Natural killer cell (primary cell): ENCODE results near the gene DAPK2. TPM values are rescaled to one million over a fixed set of nuclear protein-coding genes. Genes with fewer than 3 reads are reported as not detected.

Source experiments
- ATAC-seq, 3 donors: fragments of 150-1000 bp in 2 of 3; fragments of 200-7000 bp in 1 of 3; cut with Tn5 transposase; 1 replicate in 1 of 3; 2 replicates in 2 of 3; pipeline ENCODE4 v1.10.0; 2021; ENCODE audit warnings: mild to moderate bottlenecking in 2 of 3, moderate library complexity in 2 of 3
- DNase-seq, 2 donors: peaks; one replicate each; pipeline versions ENCODE4 v3.0.0 to v3.0.0-alpha.2; 2013 to 2021; ENCODE audit warnings: mixed read lengths in 1 of 2
- H3K27ac ChIP-seq: one replicate; pipeline ENCODE4 v1.5.1; 2013; ENCODE audit warnings: mild to moderate bottlenecking, low read length
- H3K27me3 ChIP-seq: one replicate; pipeline ENCODE4 v1.6.1; 2013; ENCODE audit warnings: low read length; ENCODE audit not compliant: control insufficient read depth, insufficient read depth
- H3K36me3 ChIP-seq: one replicate; pipeline ENCODE4 v1.6.1; 2013; ENCODE audit warnings: low read length; ENCODE audit not compliant: control insufficient read depth, insufficient read depth
- H3K4me1 ChIP-seq: one replicate; pipeline ENCODE4 v1.6.1; 2013; ENCODE audit warnings: low read length; ENCODE audit not compliant: control insufficient read depth, insufficient read depth
- H3K4me3 ChIP-seq: one replicate; pipeline ENCODE4 v1.5.1; 2013; ENCODE audit warnings: low read length
- H3K9me3 ChIP-seq: one replicate; pipeline ENCODE4 v1.6.1; 2013; ENCODE audit warnings: low read length; ENCODE audit not compliant: control insufficient read depth, insufficient read depth
- H3K27ac Mint-ChIP-seq, 2 donors: one replicate each; pipeline ENCODE4 v1.8.0; 2022; ENCODE audit warnings: mild to moderate bottlenecking in 2 of 2, mixed read lengths in 2 of 2, moderate library complexity in 1 of 2
- H3K27me3 Mint-ChIP-seq, 2 donors: one replicate each; pipeline ENCODE4 v1.8.0; 2022; ENCODE audit warnings: low read depth in 2 of 2, mixed read lengths in 2 of 2
- H3K36me3 Mint-ChIP-seq: one replicate; pipeline ENCODE4 v1.8.0; 2022; ENCODE audit warnings: mixed read lengths
- H3K4me1 Mint-ChIP-seq, 2 donors: one replicate each; pipeline ENCODE4 v1.8.0; 2022; ENCODE audit warnings: mixed read lengths in 2 of 2
- H3K4me3 Mint-ChIP-seq: one replicate; pipeline ENCODE4 v1.8.0; 2022; ENCODE audit warnings: mild to moderate bottlenecking, moderate library complexity, mixed read lengths
- H3K9me3 Mint-ChIP-seq, 2 donors: one replicate each; pipeline ENCODE4 v1.8.0; 2022; ENCODE audit warnings: mixed read lengths in 2 of 2
- CTCF ChIP-seq: fragments of 200-600 bp; IDR thresholded peaks from one replicate; pipeline ENCODE4 v1.8.0; 2022; ENCODE audit warnings: antibody characterized with exemption
- WGBS: methylation state at CpG from one replicate; pipeline ENCODE4 v1.1.7; 2013; ENCODE audit warnings: missing lambda C conversion rate; ENCODE audit not compliant: insufficient coverage; 5-methylcytosine and 5-hydroxymethylcytosine counted together
- intact Hi-C: fragments of 100-400 bp; cut with micrococcal nuclease; formaldehyde crosslinking; loops from one replicate; pipeline ENCODE4 v1.14.2; 2022
- total RNA-seq, 4 donors: library from RNA; stranded (reverse); fragments of 120-200 nt in 1 of 4; gene quantifications; one replicate each; pipeline versions ENCODE4 v1.2.3 to v1.2.4, GENCODE V29; 2013 to 2022

Gene DAPK2
- total RNA-seq, 3 donors from 2014 or later (not counting 1 experiment from before 2014, with no cell fraction given) = 3.7 to 25.3 (median 6.0) TPM

GRCh38 chr15:63947228-63947627 lies 99.1 kb downstream of the DAPK2 start:
- no peaks in the 10 kb centered on the region for H3K27me3 ChIP-seq
- H3K36me3 Mint-ChIP-seq = no peaks in the 10 kb centered on the region
- no peak for TF ChIP-seq CTCF
- H3K4me3 Mint-ChIP-seq = no peak overlapping the region
- H3K4me3 ChIP-seq = no peak overlapping the region
- DNase-seq (no peak), ATAC-seq (no peak)
- H3K36me3 ChIP-seq = no peaks in the 10 kb centered on the region
- no peak overlapping the region for H3K27ac ChIP-seq
- H3K4me1 ChIP-seq = peaks cover 9% of the 10 kb centered on the region
- no peaks in the 10 kb centered on the region for H3K9me3 ChIP-seq
- no peak overlapping the region for H3K27ac Mint-ChIP-seq
- H3K9me3 Mint-ChIP-seq = no peaks in the 10 kb centered on the region
- 100% methylated on average over 4 of the region's 4 CpGs for WGBS
- intact Hi-C loops = no loop called here
- H3K4me1 Mint-ChIP-seq = peaks cover 11 to 22% of the 10 kb centered on the region in 2 donors
- H3K27me3 Mint-ChIP-seq = no peaks in the 10 kb centered on the region

GRCh38 chr15:63946524-63947065 lies 99.7 kb downstream of the DAPK2 start:
- no peaks in the 10 kb centered on the region for H3K9me3 ChIP-seq
- DNase-seq (no peak), ATAC-seq (no peak)
- no peaks in the 10 kb centered on the region for H3K27me3 Mint-ChIP-seq
- peaks cover 6 to 21% of the 10 kb centered on the region in 2 donors for H3K4me1 Mint-ChIP-seq
- no peaks in the 10 kb centered on the region for H3K9me3 Mint-ChIP-seq
- no peak overlapping the region for H3K27ac Mint-ChIP-seq
- WGBS = 93% methylated on average over 4 of the region's 4 CpGs
- no peaks in the 10 kb centered on the region for H3K36me3 ChIP-seq
- H3K36me3 Mint-ChIP-seq = no peaks in the 10 kb centered on the region
- no peak overlapping the region for H3K27ac ChIP-seq
- no peaks in the 10 kb centered on the region for H3K27me3 ChIP-seq
- no peak for TF ChIP-seq CTCF
- H3K4me1 ChIP-seq = peaks cover 9% of the 10 kb centered on the region
- H3K4me3 ChIP-seq = no peak overlapping the region
- intact Hi-C loops = no loop called here
- no peak overlapping the region for H3K4me3 Mint-ChIP-seq

- no peaks in the 10 kb centered on the region for H3K9me3 ChIP-seq
- no peak for DNase-seq
- Mint-ChIP-seq H3K27me3 (no peaks in the 10 kb centered on the region), H3K4me3 (no peak overlapping the region), H3K27ac (no peak overlapping the region), H3K4me1 (peaks cover 6 to 26% of the 10 kb centered on the region in 2 donors), H3K36me3 (no peaks in the 10 kb centered on the region), H3K9me3 (no peaks in the 10 kb centered on the region)
- H3K27me3 ChIP-seq = no peaks in the 10 kb centered on the region
- peaks cover 12% of the 10 kb centered on the region for H3K4me1 ChIP-seq
- no peak for ATAC-seq
- no peak overlapping the region for H3K4me3 ChIP-seq
- H3K27ac ChIP-seq = no peak overlapping the region
- TF ChIP-seq CTCF = no peak
- H3K36me3 ChIP-seq = no peaks in the 10 kb centered on the region
- intact Hi-C loops = loop anchor here (1.0 to 2.0 kb wide), 2 partner anchors 65 to 100 kb away; partner anchors contain the start of gene DAPK2
- 95% methylated on average over 9 of the region's 9 CpGs for WGBS
Measured at GRCh38 chr15:63945838-63946298, 100.4 kb downstream of the DAPK2 start.
